ENCODE data around the gene SLC6A13.

SLC6A13 gene

GRCh38 chr12:227286-227915 is 35.2 kb downstream of the SLC6A13 start:
- H3K9me3 Mint-ChIP-seq: no peaks in the 10 kb centered on the region
- TF ChIP-seq CTCF (IDR thresholded peaks at IDR 0.05): no peak
- DNase-seq: no peak
- peaks cover 22% of the 10 kb centered on the region for H3K27me3 Mint-ChIP-seq (ENCODE audit: low read depth, poor library complexity)
- peaks cover 62% of the 10 kb centered on the region for H3K4me1 Mint-ChIP-seq
- H3K4me3 Mint-ChIP-seq: no peak overlapping the region
- no peak overlapping the region for H3K27ac Mint-ChIP-seq
- no peaks in the 10 kb centered on the region for H3K36me3 Mint-ChIP-seq (ENCODE audit: low read depth)

GRCh38 chr12:226401-226800 is 36.2 kb downstream of the SLC6A13 start:
- Mint-ChIP-seq H3K4me3 (no peak overlapping the region), H3K27ac (no peak overlapping the region), H3K9me3 (no peaks in the 10 kb centered on the region), H3K36me3 (ENCODE audit: low read depth) (no peaks in the 10 kb centered on the region), H3K4me1 (peaks cover 56% of the 10 kb centered on the region), H3K27me3 (ENCODE audit: low read depth, poor library complexity) (peaks cover 26% of the 10 kb centered on the region)
- TF ChIP-seq CTCF (IDR thresholded peaks at IDR 0.05): no peak
- DNase-seq: no peak

GRCh38 chr12:225012-225411 is 37.6 kb downstream of the SLC6A13 start:
- no peak for TF ChIP-seq CTCF (IDR thresholded peaks at IDR 0.05)
- Mint-ChIP-seq H3K9me3 (no peaks in the 10 kb centered on the region), H3K36me3 (ENCODE audit: low read depth) (no peaks in the 10 kb centered on the region), H3K4me1 (peaks cover 50% of the 10 kb centered on the region), H3K27ac (no peak overlapping the region), H3K27me3 (ENCODE audit: low read depth, poor library complexity) (peaks cover 26% of the 10 kb centered on the region), H3K4me3 (no peak overlapping the region)
- DNase-seq: no peak

- TF ChIP-seq CTCF (IDR thresholded peaks at IDR 0.05): no peak
- H3K27me3 Mint-ChIP-seq (ENCODE audit: low read depth, poor library complexity): peaks cover 25% of the 10 kb centered on the region
- H3K4me1 Mint-ChIP-seq: peaks cover 49% of the 10 kb centered on the region
- H3K9me3 Mint-ChIP-seq: no peaks in the 10 kb centered on the region
- no peak overlapping the region for H3K27ac Mint-ChIP-seq
- no peaks in the 10 kb centered on the region for H3K36me3 Mint-ChIP-seq (ENCODE audit: low read depth)
- no peak overlapping the region for H3K4me3 Mint-ChIP-seq
- DNase-seq: no peak
Measured at GRCh38 chr12:224330-224729, 38.3 kb downstream of the SLC6A13 start.

- Mint-ChIP-seq H3K9me3 (no peaks in the 10 kb centered on the region), H3K36me3 (ENCODE audit: low read depth) (no peaks in the 10 kb centered on the region), H3K27ac (no peak overlapping the region), H3K27me3 (ENCODE audit: low read depth, poor library complexity) (peaks cover 22% of the 10 kb centered on the region), H3K4me1 (peaks cover 49% of the 10 kb centered on the region), H3K4me3 (no peak overlapping the region)
- DNase-seq: no peak
- TF ChIP-seq CTCF (IDR thresholded peaks at IDR 0.05): no peak
Measured at GRCh38 chr12:223841-224240, 38.8 kb downstream of the SLC6A13 start.

GRCh38 chr12:221736-222135 is 40.9 kb downstream of the SLC6A13 start:
- Mint-ChIP-seq H3K4me1 (peaks cover 54% of the 10 kb centered on the region), H3K36me3 (ENCODE audit: low read depth) (no peaks in the 10 kb centered on the region), H3K27me3 (ENCODE audit: low read depth, poor library complexity) (peaks cover 24% of the 10 kb centered on the region), H3K4me3 (no peak overlapping the region), H3K9me3 (no peaks in the 10 kb centered on the region), H3K27ac (no peak overlapping the region)
- TF ChIP-seq CTCF (IDR thresholded peaks at IDR 0.05): no peak
- no peak for DNase-seq
